H9 (cell line): Measurements from ENCODE around the gene GRID1. TPM values are rescaled to one million over a fixed set of nuclear protein-coding genes. Genes with fewer than 3 reads are reported as not detected.

Experiments used
- DNase-seq: peaks from one replicate; pipeline ENCODE4 v3.0.0-alpha.2; 2017
- H2AFZ ChIP-seq: one replicate; pipeline ENCODE4 v1.6.1; 2013; ENCODE audit warnings: mild to moderate bottlenecking, low read length, control low read depth, moderate library complexity
- H2AK5ac ChIP-seq: 2 replicates; pipeline ENCODE4 v1.6.1; 2013; ENCODE audit warnings: low read length, control low read depth, mixed read lengths; ENCODE audit not compliant: insufficient read length
- H2BK120ac ChIP-seq: one replicate; pipeline ENCODE4 v1.6.1; 2013; ENCODE audit warnings: low read depth, mild to moderate bottlenecking, low read length, control low read depth, inconsistent platforms; ENCODE audit not compliant: poor library complexity, severe bottlenecking
- H2BK12ac ChIP-seq: 2 replicates; pipeline ENCODE4 v1.6.1; 2013; ENCODE audit warnings: low read length, control low read depth, mixed read lengths, low read depth; ENCODE audit not compliant: insufficient read length
- H2BK15ac ChIP-seq: 2 replicates; pipeline ENCODE4 v1.6.1; 2013; ENCODE audit warnings: low read depth, low read length, control low read depth
- H2BK20ac ChIP-seq: one replicate; pipeline ENCODE4 v1.6.1; 2013; ENCODE audit warnings: low read depth, mild to moderate bottlenecking, low read length, control low read depth, inconsistent platforms; ENCODE audit not compliant: poor library complexity, severe bottlenecking
- H2BK5ac ChIP-seq: 2 replicates; pipeline ENCODE4 v1.6.1; 2013; ENCODE audit warnings: low read length, control low read depth, mixed read lengths; ENCODE audit not compliant: insufficient read length
- H3K14ac ChIP-seq: 2 replicates; pipeline ENCODE4 v1.6.1; 2013; ENCODE audit warnings: low read length, control low read depth; ENCODE audit not compliant: insufficient read depth
- H3K18ac ChIP-seq: 2 replicates; pipeline ENCODE4 v1.6.1; 2013; ENCODE audit warnings: low read depth, mild to moderate bottlenecking, mixed read lengths, low read length, control low read depth; ENCODE audit not compliant: insufficient read length
- H3K23ac ChIP-seq: 2 replicates; pipeline ENCODE4 v1.6.1; 2013; ENCODE audit warnings: low read length, control low read depth, mixed read lengths, low read depth; ENCODE audit not compliant: insufficient read length
- H3K23me2 ChIP-seq: 2 replicates; pipeline ENCODE4 v1.6.1; 2013; ENCODE audit warnings: low read depth, mild to moderate bottlenecking, mixed read lengths, low read length, control low read depth; ENCODE audit not compliant: insufficient read length, poor library complexity, severe bottlenecking
- H3K27ac ChIP-seq: 2 replicates; pipeline ENCODE4 v1.5.1; 2013; ENCODE audit warnings: low read length, control low read depth, mixed read lengths, low read depth; ENCODE audit not compliant: insufficient read length
- H3K27me3 ChIP-seq: 2 replicates; pipeline ENCODE4 v1.6.1; 2013; ENCODE audit warnings: low read length, control low read depth, inconsistent platforms; ENCODE audit not compliant: insufficient read depth
- H3K4ac ChIP-seq: 2 replicates; pipeline ENCODE4 v1.6.1; 2013; ENCODE audit warnings: low read depth, mild to moderate bottlenecking, control low read depth, inconsistent platforms, low read length, moderate library complexity
- H3K4me1 ChIP-seq: 2 replicates; pipeline ENCODE4 v1.6.1; 2013; ENCODE audit warnings: low read length, control low read depth, inconsistent platforms; ENCODE audit not compliant: insufficient read depth
- H3K4me2 ChIP-seq: 2 replicates; pipeline ENCODE4 v1.6.1; 2013; ENCODE audit warnings: low read length, control low read depth, mixed read lengths; ENCODE audit not compliant: insufficient read length, insufficient read depth
- H3K56ac ChIP-seq: 2 replicates; pipeline ENCODE4 v1.6.1; 2013; ENCODE audit warnings: low read depth, mild to moderate bottlenecking, mixed read lengths, low read length, control low read depth; ENCODE audit not compliant: insufficient read length
- H3K79me1 ChIP-seq: 2 replicates; pipeline ENCODE4 v1.6.1; 2013; ENCODE audit warnings: low read depth, mild to moderate bottlenecking, moderate library complexity, low read length, control low read depth, inconsistent platforms; ENCODE audit not compliant: insufficient read depth, poor library complexity, severe bottlenecking
- H3K79me2 ChIP-seq: 2 replicates; pipeline ENCODE4 v1.6.1; 2013; ENCODE audit warnings: low read length, control low read depth, inconsistent platforms; ENCODE audit not compliant: insufficient read depth
- H3K9ac ChIP-seq: 2 replicates; pipeline ENCODE4 v1.6.1; 2013; ENCODE audit warnings: low read length, control low read depth, mixed read lengths; ENCODE audit not compliant: insufficient read length; ENCODE audit errors: extremely low read depth
- H3K9me3 ChIP-seq: one replicate; pipeline ENCODE4 v1.6.1; 2013; ENCODE audit warnings: low read depth, low read length, inconsistent platforms; ENCODE audit not compliant: control insufficient read depth
- H3T11ph ChIP-seq: one replicate; pipeline ENCODE4 v1.6.1; 2013; ENCODE audit warnings: mild to moderate bottlenecking, low read length, control low read depth, inconsistent platforms
- H4K20me1 ChIP-seq: one replicate; pipeline ENCODE4 v1.6.1; 2013; ENCODE audit not compliant: control insufficient read depth, insufficient read length, insufficient read depth
- H4K5ac ChIP-seq: 2 replicates; pipeline ENCODE4 v1.6.1; 2013; ENCODE audit warnings: low read depth, mild to moderate bottlenecking, mixed read lengths, low read length, control low read depth; ENCODE audit not compliant: insufficient read length
- H4K8ac ChIP-seq: replicated peaks from 2 replicates; pipeline ENCODE4 v1.6.1; 2013; ENCODE audit warnings: low read length, control low read depth, mixed read lengths, low read depth; ENCODE audit not compliant: insufficient read length
- H4K91ac ChIP-seq: 2 replicates; pipeline ENCODE4 v1.6.1; 2013; ENCODE audit warnings: low read depth, mild to moderate bottlenecking, moderate library complexity, mixed read lengths, low read length, control low read depth; ENCODE audit not compliant: insufficient read length
- H3K27ac Mint-ChIP-seq, 3 experiments: 2 replicates in 2 of 3; 3 replicates in 1 of 3; pipeline ENCODE4 v1.8.0; 2020 to 2021; ENCODE audit warnings: mixed read lengths in 3 of 3, mild to moderate bottlenecking in 1 of 3, moderate library complexity in 1 of 3
- H3K27me3 Mint-ChIP-seq: 2 replicates; pipeline ENCODE4 v1.8.0; 2021; ENCODE audit warnings: low read depth, mild to moderate bottlenecking, moderate library complexity, mixed read lengths
- H3K36me3 Mint-ChIP-seq, 3 experiments: 2 replicates in 2 of 3; 3 replicates in 1 of 3; pipeline ENCODE4 v1.8.0; 2020 to 2021; ENCODE audit warnings: low read depth in 3 of 3, mixed read lengths in 3 of 3; ENCODE audit not compliant: insufficient read depth in 1 of 3
- H3K4me1 Mint-ChIP-seq, 2 experiments: 2 replicates each; pipeline ENCODE4 v1.8.0; 2020; ENCODE audit warnings: mixed read lengths in 2 of 2
- H3K4me3 Mint-ChIP-seq, 2 experiments: 2 replicates in 1 of 2; 3 replicates in 1 of 2; pipeline ENCODE4 v1.8.0; 2020 to 2021; ENCODE audit warnings: mild to moderate bottlenecking in 2 of 2, mixed read lengths in 2 of 2, moderate library complexity in 1 of 2
- H3K9me3 Mint-ChIP-seq, 2 experiments: 2 replicates in 1 of 2; 3 replicates in 1 of 2; pipeline ENCODE4 v1.8.0; 2020; ENCODE audit warnings: mild to moderate bottlenecking in 2 of 2, mixed read lengths in 2 of 2, moderate library complexity in 1 of 2
- CTCF ChIP-seq: fragments of 200-600 bp; sonication (generic); conservative IDR thresholded peaks from 3 replicates; pipeline ENCODE4 v1.8.0; 2021; ENCODE audit warnings: antibody characterized with exemption, mild to moderate bottlenecking
- WGBS: extraction: QIAGEN DNeasy Blood & Tissue Kit; methylation state at CpG from one replicate; pipeline ENCODE4 v1.1.7; 2013; ENCODE audit warnings: missing lambda C conversion rate, low lambda C conversion rate, mixed read lengths; ENCODE audit not compliant: insufficient read length; ENCODE audit errors: extremely low coverage; 5-methylcytosine and 5-hydroxymethylcytosine counted together
- total RNA-seq: library from RNA; stranded (reverse); gene quantifications from 2 replicates; pipeline ENCODE4 v1.2.1, GENCODE V29; 2021

GRID1 gene
- total RNA-seq, 1 experiment from 2014 or later, result 0.35 TPM

- Histone ChIP-seq H2AFZ (no peak overlapping the region), H3K23ac (no peak overlapping the region), H3K4ac (no peak overlapping the region), H3K56ac (no peak overlapping the region), H3T11ph (no peak overlapping the region), H3K4me1 (no peaks in the 10 kb centered on the region), H3K23me2 (no peaks in the 10 kb centered on the region), H3K27me3 (no peaks in the 10 kb centered on the region), H3K79me1 (no peaks in the 10 kb centered on the region), H2BK12ac (no peak overlapping the region), H3K79me2 (no peaks in the 10 kb centered on the region), H3K9ac (no peak overlapping the region), H4K8ac (no peak overlapping the region), H2BK20ac (no peak overlapping the region), H3K27ac (no peak overlapping the region), H2BK15ac (no peak overlapping the region), H3K9me3 (no peaks in the 10 kb centered on the region), H4K91ac (no peak overlapping the region), H4K5ac (no peak overlapping the region), H2AK5ac (no peak overlapping the region), H2BK120ac (no peak overlapping the region), H2BK5ac (no peak overlapping the region), H3K4me2 (no peak overlapping the region), H3K18ac (no peak overlapping the region), H3K14ac (no peak overlapping the region), H4K20me1 (no peaks in the 10 kb centered on the region)
- Mint-ChIP-seq H3K4me1 (no peaks in the 10 kb centered on the region), H3K27ac (no peak overlapping the region), H3K27me3 (peaks cover 2% of the 10 kb centered on the region), H3K4me3 (no peak overlapping the region), H3K9me3 (no peaks in the 10 kb centered on the region), H3K36me3 (no peaks in the 10 kb centered on the region)
- no peak for DNase-seq
- no peak for TF ChIP-seq CTCF
- no CpG with 5 or more reads among the region's 2 CpGs for WGBS
Observed at GRCh38 chr10:86013568-86013967, 353.0 kb downstream of the GRID1 start.
